ENCODE measurements around the gene TPR.

Gene TPR

DNA sequence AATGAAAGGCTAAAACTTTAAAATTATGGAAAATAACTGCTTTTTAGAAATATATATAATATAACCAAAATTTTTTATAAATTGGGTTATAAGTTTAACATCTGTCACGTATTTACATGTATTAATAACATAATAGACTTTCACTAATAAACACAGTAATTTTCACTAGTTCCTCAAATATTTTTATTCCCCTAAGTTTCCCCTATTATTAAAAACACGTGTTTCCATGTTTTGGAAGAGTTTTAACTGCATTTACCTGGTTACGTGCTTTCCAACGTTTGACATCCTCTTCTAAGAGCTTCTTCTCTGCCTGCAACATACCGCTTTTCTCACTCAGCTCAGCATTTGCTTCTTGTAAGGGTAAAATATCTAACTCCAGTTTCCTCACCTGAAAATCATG is 34.3 kb downstream of the TPR start:
- TF ChIP-seq POLR2AphosphoS5 (IDR thresholded peaks at IDR 0.05; ENCODE audit: low read depth, low read length): no peak
- TF ChIP-seq FOXP2 (optimal IDR thresholded peaks at IDR 0.05; ENCODE audit: borderline replicate concordance, extremely low read depth, extremely low read length, insufficient read depth): no peak
- TF ChIP-seq TAF1 (IDR thresholded peaks at IDR 0.05; ENCODE audit: borderline replicate concordance, insufficient read depth, low read length): no peak

DNA sequence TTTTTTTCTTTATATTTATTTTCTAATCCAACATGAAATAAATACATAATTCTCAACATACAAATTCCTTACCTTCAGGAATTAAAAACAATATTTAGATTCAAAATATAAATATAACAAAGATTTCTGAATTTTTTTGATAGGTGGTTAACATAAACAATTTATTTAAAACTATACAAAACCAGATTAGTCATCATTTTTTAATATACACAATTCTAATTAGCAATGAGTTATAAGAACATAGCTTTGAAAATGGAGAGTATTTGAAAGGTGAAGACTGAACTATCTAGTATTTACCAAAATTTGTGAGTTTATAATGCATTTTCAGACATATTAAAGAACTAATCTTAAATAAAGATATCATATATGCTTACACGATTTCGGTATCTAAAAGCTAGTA is 37.5 kb downstream of the TPR start:
- TF ChIP-seq TAF1 (IDR thresholded peaks at IDR 0.05; ENCODE audit: borderline replicate concordance, insufficient read depth, low read length) (no peak), FOXP2 (optimal IDR thresholded peaks at IDR 0.05; ENCODE audit: borderline replicate concordance, extremely low read depth, extremely low read length, insufficient read depth) (no peak), POLR2AphosphoS5 (IDR thresholded peaks at IDR 0.05; ENCODE audit: low read depth, low read length) (no peak), SIN3A (IDR thresholded peaks at IDR 0.05; ENCODE audit: borderline replicate concordance, insufficient read depth, low read length) (no peak)
- TF ChIP-seq, protein P1, sequence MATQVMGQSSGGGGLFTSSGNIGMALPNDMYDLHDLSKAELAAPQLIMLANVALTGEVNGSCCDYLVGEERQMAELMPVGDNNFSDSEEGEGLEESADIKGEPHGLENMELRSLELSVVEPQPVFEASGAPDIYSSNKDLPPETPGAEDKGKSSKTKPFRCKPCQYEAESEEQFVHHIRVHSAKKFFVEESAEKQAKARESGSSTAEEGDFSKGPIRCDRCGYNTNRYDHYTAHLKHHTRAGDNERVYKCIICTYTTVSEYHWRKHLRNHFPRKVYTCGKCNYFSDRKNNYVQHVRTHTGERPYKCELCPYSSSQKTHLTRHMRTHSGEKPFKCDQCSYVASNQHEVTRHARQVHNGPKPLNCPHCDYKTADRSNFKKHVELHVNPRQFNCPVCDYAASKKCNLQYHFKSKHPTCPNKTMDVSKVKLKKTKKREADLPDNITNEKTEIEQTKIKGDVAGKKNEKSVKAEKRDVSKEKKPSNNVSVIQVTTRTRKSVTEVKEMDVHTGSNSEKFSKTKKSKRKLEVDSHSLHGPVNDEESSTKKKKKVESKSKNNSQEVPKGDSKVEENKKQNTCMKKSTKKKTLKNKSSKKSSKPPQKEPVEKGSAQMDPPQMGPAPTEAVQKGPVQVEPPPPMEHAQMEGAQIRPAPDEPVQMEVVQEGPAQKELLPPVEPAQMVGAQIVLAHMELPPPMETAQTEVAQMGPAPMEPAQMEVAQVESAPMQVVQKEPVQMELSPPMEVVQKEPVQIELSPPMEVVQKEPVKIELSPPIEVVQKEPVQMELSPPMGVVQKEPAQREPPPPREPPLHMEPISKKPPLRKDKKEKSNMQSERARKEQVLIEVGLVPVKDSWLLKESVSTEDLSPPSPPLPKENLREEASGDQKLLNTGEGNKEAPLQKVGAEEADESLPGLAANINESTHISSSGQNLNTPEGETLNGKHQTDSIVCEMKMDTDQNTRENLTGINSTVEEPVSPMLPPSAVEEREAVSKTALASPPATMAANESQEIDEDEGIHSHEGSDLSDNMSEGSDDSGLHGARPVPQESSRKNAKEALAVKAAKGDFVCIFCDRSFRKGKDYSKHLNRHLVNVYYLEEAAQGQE (IDR thresholded peaks at IDR 0.05; ENCODE audit: insufficient read depth in 1 of 2, low read depth in 2 of 2, low read length in 2 of 2): no peak

DNA sequence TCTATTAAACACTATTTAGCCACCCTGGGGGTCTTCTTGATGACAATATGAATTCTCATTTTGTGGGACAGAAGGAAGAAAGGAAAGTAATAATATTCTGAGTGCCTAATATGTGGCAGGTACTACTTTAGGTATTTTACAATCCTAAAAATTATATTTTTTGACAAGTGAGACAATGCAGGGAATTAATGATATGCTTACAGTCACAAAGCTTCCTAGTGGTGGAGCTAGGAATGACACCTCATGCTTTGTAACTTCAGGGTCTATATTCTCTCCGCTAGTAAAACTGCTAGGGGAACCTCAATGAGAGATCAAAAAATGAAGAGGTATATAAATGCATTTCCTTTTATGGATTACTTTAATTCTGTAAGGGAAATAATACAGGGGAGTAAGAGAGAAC is 44.3 kb downstream of the TPR start:
- TF ChIP-seq FOXP2 (optimal IDR thresholded peaks at IDR 0.05; ENCODE audit: borderline replicate concordance, extremely low read depth, extremely low read length, insufficient read depth) (no peak), SIN3A (IDR thresholded peaks at IDR 0.05; ENCODE audit: borderline replicate concordance, insufficient read depth, low read length) (no peak), TAF1 (IDR thresholded peaks at IDR 0.05; ENCODE audit: borderline replicate concordance, insufficient read depth, low read length) (no peak), POLR2AphosphoS5 (IDR thresholded peaks at IDR 0.05; ENCODE audit: low read depth, low read length) (no peak)
- TF ChIP-seq, protein P1 (IDR thresholded peaks at IDR 0.05; ENCODE audit: insufficient read depth in 1 of 2, low read depth in 2 of 2, low read length in 2 of 2): no peak

DNA sequence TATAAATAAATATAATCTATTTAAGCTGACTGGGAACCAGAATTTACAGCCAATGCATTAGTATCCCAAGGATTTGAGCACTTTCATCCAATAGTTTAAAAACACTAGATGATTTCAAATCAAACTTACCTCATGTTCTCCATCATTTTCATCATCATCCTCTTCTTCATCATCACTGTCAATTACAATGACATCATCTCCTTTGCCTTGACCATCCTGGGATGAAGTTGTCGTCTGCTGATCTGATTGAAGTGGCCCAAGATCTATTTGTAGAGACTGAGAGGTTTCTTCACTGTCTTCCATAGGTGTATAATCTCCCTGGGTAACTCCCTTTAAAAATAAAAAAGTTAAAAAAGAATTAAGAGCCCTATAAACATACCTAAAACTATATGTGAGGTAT is 47.7 kb downstream of the TPR start:
- TF ChIP-seq FOXP2 (optimal IDR thresholded peaks at IDR 0.05; ENCODE audit: borderline replicate concordance, extremely low read depth, extremely low read length, insufficient read depth) (no peak), POLR2AphosphoS5 (IDR thresholded peaks at IDR 0.05; ENCODE audit: low read depth, low read length) (no peak), TAF1 (IDR thresholded peaks at IDR 0.05; ENCODE audit: borderline replicate concordance, insufficient read depth, low read length) (no peak), SIN3A (IDR thresholded peaks at IDR 0.05; ENCODE audit: borderline replicate concordance, insufficient read depth, low read length) (no peak)
- TF ChIP-seq, protein P1 (IDR thresholded peaks at IDR 0.05; ENCODE audit: insufficient read depth in 1 of 2, low read depth in 2 of 2, low read length in 2 of 2): no peak

DNA sequence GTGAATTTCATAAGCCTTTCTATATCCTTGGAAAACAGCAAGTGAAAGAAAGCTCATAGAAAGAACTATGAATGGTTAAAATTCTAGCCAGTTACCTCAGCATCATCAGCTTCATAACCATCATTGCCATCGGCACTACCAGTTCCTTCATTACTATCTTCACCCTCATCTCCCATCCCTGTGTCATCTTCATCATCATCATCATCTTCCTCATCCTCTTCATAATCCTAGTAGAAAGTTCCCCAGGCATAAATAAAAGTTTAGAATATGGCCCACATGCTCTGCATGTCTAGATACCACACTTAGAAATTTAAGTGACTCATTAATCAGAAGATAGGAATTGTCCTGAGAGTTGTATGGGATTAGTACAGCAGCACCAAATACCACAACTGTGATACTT is 49.0 kb downstream of the TPR start:
- TF ChIP-seq FOXP2 (optimal IDR thresholded peaks at IDR 0.05; ENCODE audit: borderline replicate concordance, extremely low read depth, extremely low read length, insufficient read depth) (no peak), POLR2AphosphoS5 (IDR thresholded peaks at IDR 0.05; ENCODE audit: low read depth, low read length) (no peak)

DNA sequence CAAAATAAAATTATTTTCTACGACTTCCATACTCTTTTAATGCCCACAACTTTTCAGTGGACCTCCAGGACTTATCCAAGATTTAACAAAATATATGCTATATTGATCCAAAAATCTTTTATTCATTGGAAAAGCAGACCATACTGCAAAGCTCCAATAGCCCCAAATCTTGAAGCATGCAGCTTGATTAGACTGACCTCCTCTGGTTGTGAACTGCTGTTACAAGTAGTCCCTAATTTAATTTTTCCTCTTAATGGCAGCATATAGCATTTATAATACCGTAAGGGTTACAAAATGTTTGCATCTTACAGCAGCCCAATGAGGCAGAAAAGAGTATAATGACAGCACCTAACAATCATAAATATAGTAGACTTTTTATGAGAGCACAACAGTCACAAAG is 49.8 kb downstream of the TPR start:
- TF ChIP-seq SIN3A (IDR thresholded peaks at IDR 0.05; ENCODE audit: borderline replicate concordance, insufficient read depth, low read length) (no peak), TAF1 (IDR thresholded peaks at IDR 0.05; ENCODE audit: borderline replicate concordance, insufficient read depth, low read length) (no peak), POLR2AphosphoS5 (IDR thresholded peaks at IDR 0.05; ENCODE audit: low read depth, low read length) (no peak), FOXP2 (optimal IDR thresholded peaks at IDR 0.05; ENCODE audit: borderline replicate concordance, extremely low read depth, extremely low read length, insufficient read depth) (no peak)
- TF ChIP-seq, protein P1 (IDR thresholded peaks at IDR 0.05; ENCODE audit: insufficient read depth in 1 of 2, low read depth in 2 of 2, low read length in 2 of 2): no peak
